NCI-H128 (cell line): Measurements from ENCODE around the gene ABLIM2.
A peak's percentile ranks its signal among the peaks of the same experiment; 100 is the strongest.

Source experiments
- DNase-seq: peaks from one replicate; lab custom pipeline; 2025; ENCODE audit not compliant: unreplicated experiment; lab: John Stamatoyannopoulos, UW

Gene ABLIM2

GRCh38 chr4:8032381-8032780 lies 126.2 kb downstream of the ABLIM2 start:
- DNase-seq: no peak

GRCh38 chr4:8030121-8030781 lies 128.4 kb downstream of the ABLIM2 start:
- DNase-seq: no peak

- DNase-seq: no peak
Observed at GRCh38 chr4:8029689-8030088, 128.9 kb downstream of the ABLIM2 start.

GRCh38 chr4:8028884-8029568 lies 129.6 kb downstream of the ABLIM2 start:
- no peak for DNase-seq

- DNase-seq: no peak
Observed at GRCh38 chr4:8028368-8028767, 130.2 kb downstream of the ABLIM2 start.

GRCh38 chr4:8026453-8026852 lies 132.2 kb downstream of the ABLIM2 start:
- DNase-seq: no peak

- DNase-seq: no peak
Observed at GRCh38 chr4:8025668-8026067, 132.9 kb downstream of the ABLIM2 start.

GRCh38 chr4:8024073-8024786 lies 134.4 kb downstream of the ABLIM2 start:
- no peak for DNase-seq

- no peak for DNase-seq
Observed at GRCh38 chr4:8023696-8024033, 134.9 kb downstream of the ABLIM2 start.

GRCh38 chr4:8022767-8023695 lies 135.6 kb downstream of the ABLIM2 start:
- no peak for DNase-seq

- no peak for DNase-seq
Observed at GRCh38 chr4:8021796-8022195, 136.8 kb downstream of the ABLIM2 start.

GRCh38 chr4:8019396-8020365 lies 138.9 kb downstream of the ABLIM2 start:
- no peak for DNase-seq

- DNase-seq: no peak
Observed at GRCh38 chr4:8016527-8016926, 142.1 kb downstream of the ABLIM2 start.

GRCh38 chr4:8015512-8015911 lies 143.1 kb downstream of the ABLIM2 start:
- no peak for DNase-seq

- no peak for DNase-seq
Observed at GRCh38 chr4:8013976-8014726, 144.5 kb downstream of the ABLIM2 start.

- no peak for DNase-seq
Observed at GRCh38 chr4:8012517-8012916, 146.1 kb downstream of the ABLIM2 start.

GRCh38 chr4:8010618-8011017 lies 148.0 kb downstream of the ABLIM2 start:
- DNase-seq: peak; percentile 95

- no peak for DNase-seq
Observed at GRCh38 chr4:8009710-8010511, 148.7 kb downstream of the ABLIM2 start.

- no peak for DNase-seq
Observed at GRCh38 chr4:8009097-8009496, 149.5 kb downstream of the ABLIM2 start.
